ENCODE results near the gene PCBD2. TPM values are rescaled to one million over a fixed set of nuclear protein-coding genes. Genes with fewer than 3 reads are reported as not detected.

Gene PCBD2
- total and polyA plus RNA-seq, 2 of the 8 experiments (the other 6 are each of a cell fraction or from before 2014, with no cell fraction given), result 4.8 to 10.3 TPM

- H3K56ac ChIP-seq (replicated peaks; ENCODE audit: insufficient read length, low read depth, low read length), result no peak overlapping the region
- H2BK5ac ChIP-seq (ENCODE audit: low read depth, low read length), result no peak overlapping the region
- H3K4me1 ChIP-seq (replicated peaks in 1 of 4; ENCODE audit: control insufficient read depth in 3 of 4, insufficient read depth in 4 of 4, low read length in 3 of 4), result no peaks in the 10 kb centered on the region; a peak in 1 of 7 replicates
- FAIRE-seq, result no peak
- H2BK12ac ChIP-seq (ENCODE audit: low read depth, low read length), result no peak overlapping the region
- TF ChIP-seq FOSL1 (IDR thresholded peaks at IDR 0.05; ENCODE audit: insufficient read depth, low read depth, low read length) (no peak), POLR2A (IDR thresholded peaks at IDR 0.05; ENCODE audit: control extremely low read depth in 1 of 2, low read depth in 2 of 2, low read length in 2 of 2) (no peak), RBBP5 (IDR thresholded peaks at IDR 0.05; ENCODE audit: borderline replicate concordance, low read depth, low read length) (no peak), KDM5A (IDR thresholded peaks at IDR 0.05; ENCODE audit: low read length) (no peak), SRF (IDR thresholded peaks at IDR 0.05; ENCODE audit: low read depth, low read length) (no peak), CHD2 (IDR thresholded peaks at IDR 0.05; ENCODE audit: low read length) (no peak), NRF1 (IDR thresholded peaks at IDR 0.05; ENCODE audit: low read depth, low read length) (no peak), POU5F1 (IDR thresholded peaks at IDR 0.05; ENCODE audit: low read depth, low read length) (no peak), RNF2 (IDR thresholded peaks at IDR 0.05; ENCODE audit: borderline replicate concordance, low read depth, low read length, missing control alignments, poor library complexity, severe bottlenecking) (no peak), HDAC6 (IDR thresholded peaks at IDR 0.05; ENCODE audit: low read depth, low read length) (no peak), SIRT6 (IDR thresholded peaks at IDR 0.05; ENCODE audit: low read length) (no peak), RAD21 (IDR thresholded peaks at IDR 0.05 in 1 of 2, conservative IDR thresholded peaks at IDR 0.05 in 1 of 2; ENCODE audit: low read depth in 2 of 2, low read length in 2 of 2) (no peak), CBX8 (IDR thresholded peaks at IDR 0.05; ENCODE audit: borderline replicate concordance, low read depth, low read length) (no peak)
- H2BK15ac ChIP-seq (ENCODE audit: low read length), result no peak overlapping the region
- no peak overlapping the region for H2AFZ ChIP-seq (ENCODE audit: low read length)
- no peak overlapping the region for H2BK120ac ChIP-seq (replicated peaks; ENCODE audit: low read depth, low read length)
- no peak overlapping the region for H2BK20ac ChIP-seq (ENCODE audit: low read length)
- no peak overlapping the region for H3K14ac ChIP-seq (ENCODE audit: insufficient read length)
- no peak overlapping the region for H3K23ac ChIP-seq (ENCODE audit: insufficient read length)
- no peaks in the 10 kb centered on the region for H3K27me3 ChIP-seq (replicated peaks in 1 of 4; ENCODE audit: control insufficient read depth in 3 of 4, extremely low read depth in 1 of 4, insufficient read depth in 3 of 4, low read length in 3 of 4)
- H3K4me2 ChIP-seq (ENCODE audit: insufficient read depth in 1 of 2, low read depth in 2 of 2, low read length in 2 of 2), result no peak overlapping the region
- ChIA-PET POLR2A (ENCODE audit: partially characterized antibody) (no interaction called here), CTCF (ENCODE audit: partially characterized antibody) (interaction anchor here (1.2 to 1.9 kb wide), 2 partner anchors 18 to 159 kb away, joined by 3 to 5 read pairs; no protein-coding TSS in a partner anchor)
- 84% methylated on average over 8 of the region's 8 CpGs; no CpG with 5 or more reads in 1 of the 2 experiments for WGBS, 2 experiments (ENCODE audit: extremely low coverage in 1 of 2, insufficient coverage in 1 of 2, insufficient read length in 1 of 2, insufficient replicate concordance in 2 of 2, low coverage in 1 of 2, low lambda C conversion rate in 2 of 2, missing lambda C conversion rate in 1 of 2)
- H3K27ac ChIP-seq (ENCODE audit: low read depth, low read length), result no peak overlapping the region
- no peak overlapping the region for H4K91ac ChIP-seq (replicated peaks; ENCODE audit: insufficient read length, low read length)
- no peaks in the 10 kb centered on the region for H3K9me3 ChIP-seq (ENCODE audit: insufficient read depth in 2 of 2, low read depth in 1 of 2, low read length in 1 of 2)
- no peaks in the 10 kb centered on the region for H3K36me3 ChIP-seq (ENCODE audit: control insufficient read depth in 2 of 4, insufficient read depth in 4 of 4, low read length in 3 of 4)
- no peak overlapping the region for H4K5ac ChIP-seq (ENCODE audit: insufficient read length, low read depth, low read length)
- no peak overlapping the region for H3K4ac ChIP-seq (replicated peaks; ENCODE audit: insufficient read length, low read depth, low read length)
- no peaks in the 10 kb centered on the region for H3K23me2 ChIP-seq (ENCODE audit: low read depth, low read length)
- no peaks in the 10 kb centered on the region for H4K20me1 ChIP-seq (replicated peaks in 1 of 2; ENCODE audit: control insufficient read depth in 1 of 2, insufficient read depth in 2 of 2, low read length in 2 of 2)
- H4K8ac ChIP-seq (ENCODE audit: extremely low read depth, insufficient read depth, low read length), result no peak overlapping the region; the same call in 1 of the 2 replicates
- H3K18ac ChIP-seq (ENCODE audit: extremely low read depth, low read length), result no peak overlapping the region
- H3K9ac ChIP-seq (replicated peaks in 1 of 4; ENCODE audit: extremely low read depth in 1 of 4, low read depth in 3 of 4, low read length in 3 of 4), result no peak overlapping the region
- no peak for DNase-seq (ENCODE audit: low read depth in 1 of 2, low spot score in 2 of 2)
- H2AK5ac ChIP-seq (ENCODE audit: low read depth, low read length), result no peak overlapping the region
- H3K4me3 ChIP-seq (ENCODE audit: extremely low read depth in 1 of 4, insufficient read depth in 2 of 4, low read depth in 3 of 4, low read length in 4 of 4), result no peak overlapping the region
- no peaks in the 10 kb centered on the region for H3K79me1 ChIP-seq (ENCODE audit: low read depth, low read length)
- no peaks in the 10 kb centered on the region for H3K79me2 ChIP-seq (ENCODE audit: control insufficient read depth in 1 of 2, insufficient read depth in 2 of 2, low read length in 2 of 2)
Observed at GRCh38 chr5:135008556-135008955, 103.6 kb downstream of the PCBD2 start.
